Endothelial cell of umbilical vein (primary cell): ENCODE data around the gene INS. TPM values are rescaled to one million over a fixed set of nuclear protein-coding genes. Genes with fewer than 3 reads are reported as not detected.

Source experiments
- BruUV-seq: library from RNA; stranded (reverse); fragments of 400-500 nt; replicated peaks from 2 replicates; lab custom pipeline; 2021; lab: Mats Ljungman, UMichigan
- CTCF ChIA-PET: fragments of 300-600, 350-600 bp; sonication (Branson Sonifier 250); formaldehyde crosslinking; loops from one replicate; lab custom pipeline; 2021; ENCODE audit warnings: antibody characterized with exemption, inconsistent platforms; lab: Charles Lee
- POLR2A ChIA-PET: fragments of 300-600, 350-600 bp; sonication (Branson Sonifier 250); formaldehyde crosslinking; loops from one replicate; lab custom pipeline; 2021; ENCODE audit warnings: antibody characterized with exemption, inconsistent platforms; lab: Charles Lee
- DNase-seq: peaks from one replicate; pipeline ENCODE4 v3.0.0-alpha.2; 2011; ENCODE audit warnings: low read depth, low spot score
- FAIRE-seq: peaks from 2 replicates; lab custom pipeline; 2011; peaks lifted over from hg19 to GRCh38; lab: Jason Lieb, UNC
- H2AFZ ChIP-seq: 2 replicates; pipeline ENCODE4 v1.6.0; 2012; ENCODE audit warnings: low read depth, low read length, control low read depth, inconsistent platforms
- H3K27ac ChIP-seq: 2 replicates; pipeline ENCODE4 v1.5.1; 2011; ENCODE audit warnings: low read depth, mild to moderate bottlenecking, control low read depth, low read length, moderate library complexity; ENCODE audit not compliant: insufficient read depth
- H3K27me3 ChIP-seq, 2 experiments: 2 replicates each; pipeline versions ENCODE4 v1.6.0 to v1.6.1; 2011; ENCODE audit warnings: low read length in 2 of 2, mixed read lengths in 1 of 2; ENCODE audit not compliant: control insufficient read depth in 2 of 2, insufficient read depth in 2 of 2
- H3K36me3 ChIP-seq, 2 experiments: 2 replicates in 1 of 2; 3 replicates in 1 of 2; pipeline ENCODE4 v1.5.1; 2011; ENCODE audit warnings: low read length in 2 of 2, mild to moderate bottlenecking in 1 of 2, moderate library complexity in 1 of 2; ENCODE audit not compliant: control insufficient read depth in 2 of 2, insufficient read depth in 2 of 2; ENCODE audit errors: extremely low read depth in 1 of 2
- H3K4me1 ChIP-seq: 3 replicates; pipeline ENCODE4 v1.5.1; 2011; ENCODE audit warnings: mild to moderate bottlenecking, low read length; ENCODE audit not compliant: control insufficient read depth, insufficient read depth; ENCODE audit errors: extremely low read depth
- H3K4me2 ChIP-seq: 2 replicates; pipeline ENCODE4 v1.6.1; 2011; ENCODE audit warnings: low read length, control low read depth, mixed read lengths; ENCODE audit not compliant: insufficient read depth
- H3K4me3 ChIP-seq, 3 experiments: fragments of 200-600 bp in 1 of 3; sonication (generic), shearing (Covaris generic) in 1 of 3; replicated peaks in 1 of 3; 2 replicates each; pipeline ENCODE4 v1.5.1; 2011 to 2016; ENCODE audit warnings: control low read depth in 3 of 3, low read length in 3 of 3, mild to moderate bottlenecking in 2 of 3, inconsistent platforms in 1 of 3, low read depth in 1 of 3, moderate library complexity in 1 of 3; ENCODE audit not compliant: insufficient read depth in 1 of 3
- H3K79me2 ChIP-seq: 2 replicates; pipeline ENCODE4 v1.6.0; 2012; ENCODE audit warnings: low read length, inconsistent platforms; ENCODE audit not compliant: control insufficient read depth, insufficient read depth
- H3K9ac ChIP-seq: replicated peaks from 2 replicates; pipeline ENCODE3; 2011; ENCODE audit warnings: low read length, control low read depth; ENCODE audit not compliant: insufficient read depth; ENCODE audit errors: extremely low read depth
- H3K9me1 ChIP-seq: replicated peaks from 3 replicates; pipeline ENCODE4 v1.6.0; 2011; ENCODE audit warnings: mild to moderate bottlenecking, low read length; ENCODE audit not compliant: control insufficient read depth, insufficient read depth; ENCODE audit errors: extremely low read depth
- H3K9me3 ChIP-seq: replicated peaks from 2 replicates; pipeline ENCODE4 v1.5.1; 2012; ENCODE audit warnings: low read length, inconsistent platforms; ENCODE audit not compliant: control insufficient read depth, insufficient read depth
- H4K20me1 ChIP-seq: replicated peaks from 2 replicates; pipeline ENCODE3; 2011; ENCODE audit warnings: mild to moderate bottlenecking, low read length; ENCODE audit not compliant: control insufficient read depth, insufficient read depth; ENCODE audit errors: extremely low read depth
- FOS ChIP-seq: IDR thresholded peaks from 2 replicates; pipeline ENCODE4 v1.6.1; 2011; ENCODE audit warnings: mild to moderate bottlenecking, low read length, moderate library complexity, borderline replicate concordance; ENCODE audit not compliant: insufficient read depth
- JUN ChIP-seq: IDR thresholded peaks from 2 replicates; pipeline ENCODE4 v1.6.1; 2011; ENCODE audit warnings: borderline replicate concordance, low read depth; ENCODE audit not compliant: insufficient read length, insufficient read depth
- MYC ChIP-seq: IDR thresholded peaks from one replicate; pipeline ENCODE4 v1.6.1; 2011; ENCODE audit warnings: mild to moderate bottlenecking, low read depth, low read length
- POLR2A ChIP-seq: IDR thresholded peaks from 2 replicates; pipeline ENCODE4 v1.6.1; 2012; ENCODE audit warnings: low read depth, mild to moderate bottlenecking, control low read depth, low read length
- POLR2AphosphoS5 ChIP-seq: IDR thresholded peaks from 2 replicates; pipeline ENCODE4 v1.6.1; 2012; ENCODE audit warnings: low read depth, mild to moderate bottlenecking, control low read depth, low read length, moderate library complexity; ENCODE audit not compliant: insufficient read depth
- dilution Hi-C: fragments of 300-500 bp; cut with MboI; formaldehyde crosslinking; loops from one replicate; pipeline ENCODE4 v1.15.0; 2019; ENCODE audit warnings: low sequenced_read_pairs; ENCODE audit not compliant: extremely low pct_ligation_motif_present
- intact Hi-C: fragments of 100-400 bp; cut with micrococcal nuclease; formaldehyde crosslinking; loops from one replicate; pipeline ENCODE4 v1.10.0; 2022
- polyA plus RNA-seq, 4 experiments: library from polyadenylated mRNA; depleted of rRNA in 3 of 4; stranded (reverse) in 3 of 4; unstranded in 1 of 4; fragments of >200 nt; gene quantifications; 2 replicates each; pipeline versions ENCODE4 v1.2.1 to v1.2.3, GENCODE V29; 2011 to 2012; ENCODE audit warnings: missing spikeins in 1 of 4
- total RNA-seq: library from RNA; stranded (reverse); gene quantifications from 2 replicates; pipeline ENCODE4 v1.2.3, GENCODE V29; 2021
- TF ChIP-seq, protein P1 (sequence below), 2 donors: IDR thresholded peaks; 1 replicate in 1 of 2; 2 replicates in 1 of 2; pipeline ENCODE4 v1.5.1; 2011; ENCODE audit warnings: low read length in 2 of 2, mild to moderate bottlenecking in 2 of 2, moderate library complexity in 2 of 2, control low read depth in 1 of 2, inconsistent platforms in 1 of 2, low read depth in 1 of 2; ENCODE audit not compliant: insufficient read depth in 1 of 2; ENCODE audit errors: extremely low read depth in 1 of 2
- TF ChIP-seq, protein P2 (sequence below): IDR thresholded peaks from 2 replicates; pipeline ENCODE4 v1.6.1; 2011; ENCODE audit not compliant: insufficient read depth, insufficient read length

INS gene
- total and polyA plus RNA-seq, 2 donors (not counting 3 experiments of a cell fraction or from before 2014, with no cell fraction given): not detected

DNA sequence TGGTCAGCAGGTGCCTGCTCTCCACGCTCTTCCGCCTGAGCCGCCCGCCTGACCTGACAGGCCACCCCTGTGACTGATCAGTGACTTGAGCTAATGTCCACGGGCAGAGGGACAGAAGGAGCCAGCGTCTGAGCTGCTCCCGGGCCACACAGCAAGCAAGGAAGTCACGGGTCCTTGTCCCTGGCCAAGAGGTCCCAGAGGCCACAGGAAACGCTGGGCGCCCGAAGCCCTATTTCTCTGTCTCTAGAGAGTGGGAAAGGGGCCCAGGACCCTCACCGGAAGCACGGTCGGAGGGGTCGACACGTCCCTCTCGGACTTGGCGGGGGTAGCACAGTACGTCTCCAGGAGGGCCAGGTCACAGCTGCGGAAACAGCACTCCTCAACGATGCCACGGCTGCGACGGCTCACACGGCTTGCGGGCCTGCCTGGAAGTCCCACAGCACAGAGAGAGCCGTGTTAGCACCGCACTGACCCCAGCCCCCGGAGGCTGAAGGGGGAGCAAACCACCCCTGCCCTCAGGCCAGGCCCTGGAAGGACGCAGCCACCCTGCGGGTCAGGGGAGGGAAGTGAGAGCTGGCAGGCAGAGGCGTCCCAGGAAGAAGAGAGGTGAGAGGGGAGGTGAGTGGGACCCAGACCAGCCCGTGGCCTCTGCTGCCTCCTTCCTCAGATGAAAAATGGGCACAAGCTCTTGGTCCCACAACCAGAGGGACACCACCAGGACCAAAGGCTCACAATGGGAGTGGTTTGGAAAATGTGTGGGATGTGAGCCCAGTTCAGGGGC is 27.6 kb downstream of the INS start:
- H3K27me3 ChIP-seq: peaks cover 2 to 9% of the 10 kb centered on the region in 2 experiments
- ChIA-PET POLR2A (no interaction called here), CTCF (interaction anchor here (1.1 to 1.5 kb wide), 3 partner anchors 18 to 24 kb away, joined by 3 to 4 read pairs (median 3); no protein-coding TSS in a partner anchor)
- no peaks in the 10 kb centered on the region for H3K9me1 ChIP-seq
- no peak for FAIRE-seq
- no peak overlapping the region for H2AFZ ChIP-seq
- H3K79me2 ChIP-seq: no peaks in the 10 kb centered on the region
- H3K36me3 ChIP-seq: no peaks in the 10 kb centered on the region
- no peak overlapping the region for H3K4me2 ChIP-seq
- BruUV-seq: no TSS peak
- TF ChIP-seq POLR2AphosphoS5 (no peak), FOS (no peak), MYC (no peak)
- TF ChIP-seq, protein P1, sequence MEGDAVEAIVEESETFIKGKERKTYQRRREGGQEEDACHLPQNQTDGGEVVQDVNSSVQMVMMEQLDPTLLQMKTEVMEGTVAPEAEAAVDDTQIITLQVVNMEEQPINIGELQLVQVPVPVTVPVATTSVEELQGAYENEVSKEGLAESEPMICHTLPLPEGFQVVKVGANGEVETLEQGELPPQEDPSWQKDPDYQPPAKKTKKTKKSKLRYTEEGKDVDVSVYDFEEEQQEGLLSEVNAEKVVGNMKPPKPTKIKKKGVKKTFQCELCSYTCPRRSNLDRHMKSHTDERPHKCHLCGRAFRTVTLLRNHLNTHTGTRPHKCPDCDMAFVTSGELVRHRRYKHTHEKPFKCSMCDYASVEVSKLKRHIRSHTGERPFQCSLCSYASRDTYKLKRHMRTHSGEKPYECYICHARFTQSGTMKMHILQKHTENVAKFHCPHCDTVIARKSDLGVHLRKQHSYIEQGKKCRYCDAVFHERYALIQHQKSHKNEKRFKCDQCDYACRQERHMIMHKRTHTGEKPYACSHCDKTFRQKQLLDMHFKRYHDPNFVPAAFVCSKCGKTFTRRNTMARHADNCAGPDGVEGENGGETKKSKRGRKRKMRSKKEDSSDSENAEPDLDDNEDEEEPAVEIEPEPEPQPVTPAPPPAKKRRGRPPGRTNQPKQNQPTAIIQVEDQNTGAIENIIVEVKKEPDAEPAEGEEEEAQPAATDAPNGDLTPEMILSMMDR (IDR thresholded peaks at IDR 0.05; ENCODE audit: extremely low read depth in 1 of 2, insufficient read depth in 1 of 2, low read depth in 1 of 2, low read length in 2 of 2): no peak
- no peak for DNase-seq
- dilution Hi-C loops: no loop called here
- H3K9ac ChIP-seq: no peak overlapping the region
- peaks cover 3% of the 10 kb centered on the region for H3K4me1 ChIP-seq
- H3K9me3 ChIP-seq: no peaks in the 10 kb centered on the region
- intact Hi-C loops: no loop called here
- no peaks in the 10 kb centered on the region for H4K20me1 ChIP-seq
- no peak overlapping the region for H3K27ac ChIP-seq
- H3K4me3 ChIP-seq: no peak overlapping the region

DNA sequence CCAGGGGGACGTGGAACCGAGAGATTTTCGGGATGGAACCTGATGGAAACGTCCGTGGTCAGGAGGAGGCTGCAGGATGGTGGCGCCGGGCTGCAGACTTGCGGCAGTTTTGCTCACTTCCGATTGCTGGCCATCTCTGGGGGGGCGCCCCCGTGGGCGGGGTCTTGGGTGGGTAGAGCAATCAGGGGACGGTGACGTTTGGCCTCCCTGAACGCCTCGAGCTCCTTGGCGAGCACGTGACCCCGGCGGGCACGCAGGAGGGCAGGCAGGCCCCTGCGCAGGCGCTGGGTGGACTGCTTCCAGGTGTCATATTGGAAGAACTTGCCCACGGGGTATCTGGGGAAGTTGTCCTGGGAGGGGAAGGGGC is 28.2 kb downstream of the INS start:
- H3K9ac ChIP-seq: no peak overlapping the region
- no peak overlapping the region for H3K27ac ChIP-seq
- H3K4me2 ChIP-seq: no peak overlapping the region
- H3K27me3 ChIP-seq: peaks cover 2 to 6% of the 10 kb centered on the region in 2 experiments
- dilution Hi-C loops: no loop called here
- POLR2A ChIA-PET: no interaction called here
- TF ChIP-seq POLR2A (no peak), JUN (no peak), POLR2AphosphoS5 (no peak), MYC (no peak)
- TF ChIP-seq, protein P2, sequence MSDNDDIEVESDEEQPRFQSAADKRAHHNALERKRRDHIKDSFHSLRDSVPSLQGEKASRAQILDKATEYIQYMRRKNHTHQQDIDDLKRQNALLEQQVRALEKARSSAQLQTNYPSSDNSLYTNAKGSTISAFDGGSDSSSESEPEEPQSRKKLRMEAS: no peak
- TF ChIP-seq, protein P1 (IDR thresholded peaks at IDR 0.05; ENCODE audit: extremely low read depth in 1 of 2, insufficient read depth in 1 of 2, low read depth in 1 of 2, low read length in 2 of 2): no peak
- intact Hi-C loops: no loop called here
- H3K9me1 ChIP-seq: no peaks in the 10 kb centered on the region
- H3K36me3 ChIP-seq: no peaks in the 10 kb centered on the region
- CTCF ChIA-PET: interaction anchor here (1.1 to 1.3 kb wide), 2 partner anchors 18 to 19 kb away, joined by 3 to 4 read pairs; no protein-coding TSS in a partner anchor
- no peak for DNase-seq
- H3K4me1 ChIP-seq: peaks cover 3% of the 10 kb centered on the region
- no peak for FAIRE-seq
- BruUV-seq: no TSS peak
- no peaks in the 10 kb centered on the region for H4K20me1 ChIP-seq
- H2AFZ ChIP-seq: no peak overlapping the region
- no peak overlapping the region for H3K4me3 ChIP-seq
- H3K79me2 ChIP-seq: no peaks in the 10 kb centered on the region
- no peaks in the 10 kb centered on the region for H3K9me3 ChIP-seq
